Measurements from ENCODE around the gene ANKMY1. TPM values are rescaled to one million over a fixed set of nuclear protein-coding genes. Genes with fewer than 3 reads are reported as not detected.
A peak's percentile ranks its signal among the peaks of the same experiment; 100 is the strongest.

The ANKMY1 gene
- total RNA-seq, 4 donors from 2014 or later = 7.0 to 12.0 (median 8.9) TPM

GRCh38 chr2:240588669-240589068 lies 30.9 kb upstream of the ANKMY1 start:
- Histone ChIP-seq H3K27me3 (no peaks in the 10 kb centered on the region), H3K9me3 (no peaks in the 10 kb centered on the region), H3K4me3 (no peak overlapping the region), H3K27ac (no peak overlapping the region), H3K4me1 (peaks cover 0 to 54% (median 27%) of the 10 kb centered on the region in 3 donors), H3K36me3 (peaks cover 0 to 45% of the 10 kb centered on the region in 2 donors)
- WGBS, 2 donors (ENCODE audit: low coverage in 1 of 2) = 76 to 81% methylated on average over 4 of the region's 4 CpGs
- no peak for TF ChIP-seq CTCF (IDR thresholded peaks at IDR 0.05)
- TF ChIP-seq POLR2A (IDR thresholded peaks at IDR 0.05) = no peak
- TF ChIP-seq EP300 (IDR thresholded peaks at IDR 0.05) = no peak
- no peak for TF ChIP-seq POLR2AphosphoS5 (IDR thresholded peaks at IDR 0.05)
- ATAC-seq = no peak

GRCh38 chr2:240588006-240588655 lies 30.3 kb upstream of the ANKMY1 start:
- Histone ChIP-seq H3K27ac (no peak overlapping the region), H3K4me1 (peaks cover 0 to 54% (median 27%) of the 10 kb centered on the region in 3 donors), H3K9me3 (no peaks in the 10 kb centered on the region), H3K4me3 (peak overlapping the region in 1 of 2 donors; percentile 70), H3K36me3 (peaks cover 0 to 40% of the 10 kb centered on the region in 2 donors), H3K27me3 (no peaks in the 10 kb centered on the region)
- TF ChIP-seq POLR2A (IDR thresholded peaks at IDR 0.05) (no peak), POLR2AphosphoS5 (IDR thresholded peaks at IDR 0.05) (no peak), EP300 (IDR thresholded peaks at IDR 0.05) (no peak), CTCF (IDR thresholded peaks at IDR 0.05) (no peak)
- no peak for ATAC-seq
- WGBS, 2 donors (ENCODE audit: low coverage in 1 of 2) = 71% methylated on average over 4 to 10 of the region's 10 CpGs

- Histone ChIP-seq H3K27me3 (no peaks in the 10 kb centered on the region), H3K4me3 (peak overlapping the region; percentile 55 to 70), H3K36me3 (peaks cover 0 to 30% of the 10 kb centered on the region in 2 donors), H3K4me1 (peaks cover 0 to 60% (median 27%) of the 10 kb centered on the region in 3 donors), H3K27ac (peak overlapping the region; percentile 0 to 93 (median 91)), H3K9me3 (no peaks in the 10 kb centered on the region)
- ATAC-seq = peak; percentile 32
- TF ChIP-seq EP300 (IDR thresholded peaks at IDR 0.05) (no peak), CTCF (IDR thresholded peaks at IDR 0.05) (no peak), POLR2AphosphoS5 (IDR thresholded peaks at IDR 0.05) (no peak), POLR2A (IDR thresholded peaks at IDR 0.05) (no peak)
- WGBS, 2 donors (ENCODE audit: low coverage in 1 of 2) = 0% methylated on average over 1 of the region's 62 CpGs; no CpG with 5 or more reads in 1 of the 2 donors
Observed at GRCh38 chr2:240586919-240587800, 29.4 kb upstream of the ANKMY1 start.

GRCh38 chr2:240586198-240586918 lies 28.6 kb upstream of the ANKMY1 start, which contains the start of gene CAPN10:
Gene CAPN10, plus strand, starts transcription at chr2:240586734. Its CDS starts 178 bp downstream, at chr2:240586912.
- H3K4me1 ChIP-seq = peaks cover 0 to 60% (median 27%) of the 10 kb centered on the region in 3 donors
- no peaks in the 10 kb centered on the region for H3K9me3 ChIP-seq
- WGBS, 2 donors (ENCODE audit: low coverage in 1 of 2) = no CpG with 5 or more reads among the region's 88 CpGs
- ATAC-seq = peak; percentile 98
- peak within 1 kb of the TSS; percentile 85 to 93 (median 91) for H3K27ac ChIP-seq
- peak within 1 kb of the TSS; percentile 55 to 70 for H3K4me3 ChIP-seq
- peaks cover 0 to 23% of the 10 kb centered on the region in 2 donors for H3K36me3 ChIP-seq
- TF ChIP-seq POLR2AphosphoS5 (IDR thresholded peaks at IDR 0.05) = peak; percentile 68
- peak; percentile 51 to 60 for TF ChIP-seq POLR2A (IDR thresholded peaks at IDR 0.05)
- TF ChIP-seq EP300 (IDR thresholded peaks at IDR 0.05) = no peak
- TF ChIP-seq CTCF (IDR thresholded peaks at IDR 0.05) = peak in 2 of 4 experiments; percentile 8 to 21
- no peaks in the 10 kb centered on the region for H3K27me3 ChIP-seq
